ENCODE data around the gene KNTC1. TPM values are rescaled to one million over a fixed set of nuclear protein-coding genes. Genes with fewer than 3 reads are reported as not detected.

Gene KNTC1
- total and polyA plus RNA-seq, 2 of the 13 experiments (the other 11 are each of a cell fraction or from before 2014, with no cell fraction given): 45.1 to 57.6 TPM

- TF ChIP-seq ZNF609 (CRISPR knock-in tag; IDR thresholded peaks at IDR 0.05; ENCODE audit: borderline replicate concordance) (peak; percentile 66; the same call in 1 of the 2 replicates), ZNF362 (CRISPR knock-in tag; IDR thresholded peaks at IDR 0.05; ENCODE audit: borderline replicate concordance) (no peak), ZSCAN5A (CRISPR knock-in tag; IDR thresholded peaks at IDR 0.05; ENCODE audit: borderline replicate concordance) (no peak), ZNF264 (CRISPR knock-in tag; IDR thresholded peaks at IDR 0.05) (0 out of 2 replicates have a peak, but pooled peaks have one; percentile 55), THAP8 (CRISPR knock-in tag; IDR thresholded peaks at IDR 0.05; ENCODE audit: borderline replicate concordance) (no peak), ZNF678 (CRISPR knock-in tag; IDR thresholded peaks at IDR 0.05) (no peak), ZUFSP (CRISPR knock-in tag; IDR thresholded peaks at IDR 0.05; ENCODE audit: borderline replicate concordance) (no peak), AGO1 (IDR thresholded peaks at IDR 0.05; ENCODE audit: low read depth, low read length, poor library complexity, severe bottlenecking) (no peak), HNF4G (IDR thresholded peaks at IDR 0.05; ENCODE audit: borderline replicate concordance, low read depth, low read length) (peak; percentile 56; the same call in 1 of the 2 replicates), HNF4G (CRISPR knock-in tag; IDR thresholded peaks at IDR 0.05; ENCODE audit: borderline replicate concordance, low read depth) (no peak), ZNF33B (CRISPR knock-in tag; IDR thresholded peaks at IDR 0.05) (no peak), ZNF788 (CRISPR knock-in tag; IDR thresholded peaks at IDR 0.05; ENCODE audit: borderline replicate concordance) (no peak), KAT2B (IDR thresholded peaks at IDR 0.05; ENCODE audit: borderline replicate concordance, low read depth, low read length) (no peak), ZNF570 (CRISPR knock-in tag; IDR thresholded peaks at IDR 0.05; ENCODE audit: borderline replicate concordance) (no peak), ZNF503 (CRISPR knock-in tag; IDR thresholded peaks at IDR 0.05) (0 out of 2 replicates have a peak, but pooled peaks have one; percentile 47), PPARG (CRISPR knock-in tag; conservative IDR thresholded peaks at IDR 0.05) (0 out of 2 replicates have a peak, but pooled peaks have one; percentile 25)
Observed at GRCh38 chr12:122491991-122492390, 35.1 kb upstream of the KNTC1 start (continued).

All from HepG2 (cell line).